GM19043 (cell line): Measurements from ENCODE around the gene GFRA4.

Experiments
- ATAC-seq: cut with Tn5 transposase; IDR thresholded peaks from one replicate; pipeline ENCODE4 v1.9.1; 2021; ENCODE audit warnings: low read depth; ENCODE audit not compliant: unreplicated experiment

Gene GFRA4

DNA sequence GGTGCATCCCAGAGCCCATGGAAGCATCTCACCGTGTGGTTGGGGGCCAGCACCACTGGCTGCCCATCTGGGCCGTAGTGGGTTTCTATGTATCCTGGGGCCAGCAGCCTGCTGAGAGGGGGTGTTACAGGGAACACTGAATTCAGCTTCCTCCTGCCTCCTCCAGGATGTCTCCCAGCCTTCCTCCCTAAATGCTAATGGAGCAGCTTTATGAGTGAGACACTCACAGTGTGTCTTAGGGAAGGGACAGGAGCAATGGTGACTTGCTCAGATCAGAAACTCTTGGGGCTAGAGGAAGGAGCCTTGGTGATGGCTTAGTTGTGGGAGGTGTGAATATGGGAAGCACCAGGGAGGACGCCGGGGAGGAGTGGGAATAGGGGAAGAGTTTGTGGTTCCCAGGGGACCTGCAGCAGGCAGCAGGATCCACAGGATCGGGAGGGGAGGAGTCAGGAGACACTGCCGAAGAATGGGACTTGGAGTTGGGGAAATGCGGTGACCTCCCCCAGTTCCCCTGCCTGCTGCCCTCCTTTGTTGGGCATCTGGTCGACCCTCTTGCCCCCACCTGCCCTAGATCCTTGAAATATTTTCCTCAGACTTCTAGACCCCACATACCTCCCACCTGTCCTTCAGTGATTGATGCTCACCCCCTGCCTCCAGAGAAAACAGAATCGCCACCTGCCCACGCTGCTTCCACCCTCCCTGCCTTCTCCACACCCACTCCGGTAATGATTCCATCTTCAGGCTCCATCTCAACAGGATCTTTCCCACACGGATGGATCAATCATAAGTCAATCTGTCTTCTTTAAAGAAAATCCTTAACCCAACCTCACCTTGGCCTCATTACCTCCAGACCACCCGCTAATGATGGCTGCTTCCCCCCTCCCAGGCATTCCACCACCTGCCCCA lies 12.0 kb upstream of the GFRA4 start:
- ATAC-seq: no peak

DNA sequence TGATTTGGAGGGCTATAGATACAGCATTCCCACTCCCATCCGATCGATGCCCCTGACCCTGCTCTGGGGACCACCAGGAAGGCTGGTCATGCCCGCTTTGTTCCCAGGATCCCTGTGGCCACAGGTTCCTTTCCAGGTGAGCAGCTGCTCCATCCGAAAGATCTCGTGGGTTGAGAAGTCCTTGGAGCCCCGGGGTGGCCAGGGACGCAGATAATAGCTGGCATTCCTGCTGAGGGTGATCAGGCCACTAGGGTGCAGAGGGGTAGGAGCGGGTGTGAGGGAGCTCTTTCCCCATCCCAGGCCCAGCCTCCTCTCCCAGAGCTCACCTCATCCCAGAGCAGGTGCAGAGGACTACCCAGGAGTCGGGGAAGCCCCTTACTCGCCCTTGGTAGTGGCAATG lies 11.2 kb upstream of the GFRA4 start:
- no peak for ATAC-seq

DNA sequence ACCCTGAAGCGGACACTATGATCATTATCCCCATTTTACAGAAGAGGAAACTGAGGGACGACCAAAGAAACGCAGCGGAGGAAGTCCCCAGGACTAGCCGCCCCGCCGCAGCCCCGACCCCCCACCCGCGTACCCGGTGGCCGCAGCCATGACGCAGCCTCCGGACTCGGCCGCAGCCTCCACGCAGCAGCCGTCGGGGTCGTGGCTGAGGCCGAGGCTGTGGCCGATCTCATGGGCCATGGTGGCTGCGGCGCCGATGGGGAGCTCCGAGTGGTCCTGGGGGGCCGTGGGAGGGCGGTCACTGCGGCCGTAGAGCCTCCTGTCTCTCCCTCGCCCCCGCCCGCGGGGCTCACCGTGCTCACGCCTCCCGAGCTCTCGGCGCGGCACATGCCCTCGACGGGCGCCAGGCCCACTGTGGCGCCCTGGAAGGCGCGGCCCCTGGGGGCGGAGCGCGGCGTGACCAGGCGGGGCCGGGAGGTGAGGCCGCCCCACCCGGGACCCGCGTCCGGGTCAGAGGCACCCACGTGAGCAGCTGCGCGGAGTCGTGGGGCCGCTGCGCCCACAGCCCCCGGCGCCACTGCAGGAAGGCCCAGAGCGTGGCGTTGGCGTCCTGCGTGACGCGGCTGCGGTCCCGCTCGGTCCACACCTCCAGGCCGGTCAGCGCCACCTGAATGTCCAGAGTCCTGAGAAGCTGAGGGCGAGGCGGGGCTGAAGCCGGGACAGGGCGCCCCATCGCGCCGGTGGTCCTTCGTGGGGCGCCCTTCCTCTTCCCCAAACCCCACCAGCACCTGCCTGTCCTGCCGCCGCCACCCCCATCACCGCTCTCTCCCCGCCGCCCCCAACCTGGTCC lies 10.2 kb upstream of the GFRA4 start:
- no peak for ATAC-seq

DNA sequence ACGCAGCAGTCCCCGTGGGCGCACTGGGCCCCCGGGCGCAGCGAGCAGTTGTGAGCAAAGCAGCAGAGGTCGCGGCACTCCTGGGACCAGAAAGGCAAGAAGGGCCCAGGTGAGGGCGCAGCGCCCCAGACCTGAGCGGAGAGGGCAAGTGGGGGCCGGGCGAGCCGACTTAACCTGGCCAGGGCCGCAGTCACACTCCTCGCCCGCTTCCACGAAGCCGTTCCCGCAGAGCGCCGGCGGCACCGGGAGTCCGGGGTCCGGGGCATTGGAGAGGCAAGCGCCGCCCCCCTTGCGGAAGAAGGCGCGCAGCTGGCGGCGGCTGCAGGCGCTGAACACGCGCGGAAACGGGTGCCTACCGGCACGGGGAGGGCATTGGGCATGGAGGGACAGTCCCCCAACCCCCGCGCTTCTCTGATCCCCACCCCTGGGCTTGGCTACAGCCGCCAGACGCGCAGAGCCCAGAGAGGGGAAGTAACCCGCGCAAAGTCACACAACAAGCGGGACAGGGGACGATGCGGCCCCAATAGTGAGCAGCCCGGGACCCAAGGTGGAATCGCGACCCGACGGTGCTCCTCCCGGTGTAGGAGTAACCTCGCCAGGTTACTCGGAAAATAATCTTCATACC lies 9.5 kb upstream of the GFRA4 start:
- no peak for ATAC-seq

DNA sequence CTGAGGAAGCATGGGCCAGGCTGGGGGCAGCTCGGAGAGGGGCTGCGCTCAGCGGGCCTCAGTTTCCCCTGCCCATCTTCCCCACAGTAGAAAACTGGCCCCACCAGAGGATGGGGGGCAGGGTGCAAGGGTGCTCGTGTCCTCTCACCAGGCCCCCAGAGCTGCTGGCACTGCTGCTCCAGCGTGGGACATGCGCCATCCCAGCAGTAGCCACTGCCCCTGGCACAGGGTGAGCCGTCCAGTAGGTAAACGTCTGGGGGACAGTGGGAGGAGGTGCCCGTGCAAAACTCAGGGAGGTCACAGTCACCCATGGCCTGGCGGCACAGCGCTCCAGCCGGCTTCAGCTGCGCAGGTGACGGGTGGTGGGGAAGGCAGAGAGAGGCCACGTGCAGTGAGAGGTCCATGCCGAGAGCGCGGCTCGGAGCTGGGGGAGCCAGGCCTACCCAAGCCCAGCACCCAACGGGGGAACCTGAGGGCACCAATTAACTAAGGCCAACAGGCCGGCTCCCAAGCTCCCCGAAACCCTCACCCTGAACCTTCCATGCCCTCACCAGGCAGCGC lies 8.9 kb upstream of the GFRA4 start:
- no peak for ATAC-seq

DNA sequence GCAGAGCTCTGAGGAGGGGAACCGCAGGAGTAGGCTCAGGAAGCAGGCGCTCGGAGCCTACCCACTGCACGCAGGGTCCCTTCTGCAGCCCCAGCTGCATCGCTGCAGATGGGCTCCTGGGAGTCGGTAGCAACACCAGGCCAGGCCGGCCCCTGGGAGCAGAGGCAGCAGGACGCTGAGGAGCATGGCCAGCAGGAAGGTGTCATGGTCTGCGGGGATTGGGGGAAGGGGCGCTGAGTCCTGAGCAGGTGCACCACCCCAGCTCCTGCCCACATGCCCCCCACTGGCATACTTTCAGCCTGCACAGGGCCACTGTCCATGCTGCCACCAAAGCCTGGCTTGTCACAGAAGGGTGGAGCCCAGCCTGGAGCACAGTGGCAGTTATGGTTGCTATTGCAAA lies 7.7 kb upstream of the GFRA4 start:
- ATAC-seq: no peak

DNA sequence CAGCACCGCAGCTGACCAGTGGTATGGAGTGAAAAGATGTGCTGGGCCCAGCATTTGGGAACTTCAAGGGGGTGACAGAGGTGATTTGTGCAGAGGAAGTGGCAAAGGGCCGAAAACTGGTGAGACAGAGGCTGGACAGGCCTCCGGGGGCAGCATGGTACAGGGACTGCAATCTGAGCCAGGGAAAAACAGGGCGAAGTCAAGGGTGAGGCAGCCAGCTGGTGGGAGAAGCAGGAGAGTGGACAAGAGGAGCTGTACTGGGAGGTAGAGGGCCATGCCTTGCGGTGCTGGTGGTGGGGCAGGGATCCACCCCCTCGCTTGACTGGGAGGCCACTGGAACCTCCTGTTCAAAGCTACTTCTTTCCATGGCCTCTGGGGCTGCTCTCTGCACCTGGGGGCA lies 7.3 kb upstream of the GFRA4 start:
- ATAC-seq: no peak

DNA sequence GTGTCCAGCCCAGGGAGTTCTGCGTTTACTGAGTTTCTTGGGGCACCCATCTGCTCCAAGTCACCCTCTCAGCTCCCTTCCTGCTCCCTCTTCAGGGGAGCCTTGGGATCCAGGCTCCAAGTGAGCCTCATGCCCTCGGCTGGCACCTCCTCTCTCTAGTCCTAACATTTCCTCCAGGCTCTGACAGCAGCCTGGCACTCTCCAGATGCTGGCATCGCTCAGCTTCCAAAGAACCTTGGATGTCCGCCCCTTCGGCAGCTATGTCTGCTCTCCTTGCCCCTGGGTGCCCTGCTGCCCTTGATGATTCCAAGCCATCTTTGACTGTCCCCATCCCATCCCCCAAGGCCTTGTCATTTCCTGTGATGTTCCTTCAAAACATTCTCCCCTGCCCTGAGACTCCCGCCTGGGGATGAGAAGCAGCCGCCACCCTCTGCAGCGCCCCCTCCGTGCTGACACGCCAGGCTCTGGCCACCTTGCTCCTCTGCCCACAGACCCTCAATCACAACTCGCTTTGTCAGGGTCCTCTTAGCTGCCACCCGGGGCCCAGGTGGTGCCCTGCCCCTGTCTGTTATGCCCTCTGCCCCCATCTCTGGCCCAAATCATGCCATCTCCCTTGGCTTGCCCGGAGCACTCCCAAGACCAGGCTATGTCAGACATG lies 6.6 kb upstream of the GFRA4 start:
- no peak for ATAC-seq

DNA sequence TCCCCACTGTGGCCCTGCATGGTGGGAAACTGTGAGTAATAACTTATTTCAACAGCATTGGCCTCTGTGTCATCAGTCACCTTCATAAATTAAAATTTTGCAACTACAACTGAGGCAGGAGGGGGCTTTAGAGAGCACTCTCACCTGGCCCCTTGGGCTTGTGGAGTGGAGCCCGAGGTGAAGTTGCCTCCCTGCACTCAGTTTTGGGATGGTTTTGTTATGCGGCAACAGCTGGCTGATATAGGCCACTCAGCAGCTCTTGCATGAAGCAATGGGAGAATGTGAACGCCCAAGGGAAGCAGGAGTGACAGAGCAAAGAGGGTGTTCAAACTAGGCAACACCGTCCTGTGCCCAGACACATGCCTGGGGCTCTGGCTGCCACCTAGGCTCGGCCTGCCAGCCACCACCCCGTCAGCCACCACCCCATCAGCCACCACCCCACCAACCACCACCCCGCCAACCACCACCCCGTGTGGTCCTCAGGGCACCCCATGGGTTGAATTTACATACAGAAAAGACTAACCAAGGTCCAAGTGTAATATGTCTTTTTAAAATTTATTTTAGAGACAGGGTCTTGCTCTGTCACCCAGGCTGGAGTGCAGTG lies 4.3 kb upstream of the GFRA4 start:
- no peak for ATAC-seq

DNA sequence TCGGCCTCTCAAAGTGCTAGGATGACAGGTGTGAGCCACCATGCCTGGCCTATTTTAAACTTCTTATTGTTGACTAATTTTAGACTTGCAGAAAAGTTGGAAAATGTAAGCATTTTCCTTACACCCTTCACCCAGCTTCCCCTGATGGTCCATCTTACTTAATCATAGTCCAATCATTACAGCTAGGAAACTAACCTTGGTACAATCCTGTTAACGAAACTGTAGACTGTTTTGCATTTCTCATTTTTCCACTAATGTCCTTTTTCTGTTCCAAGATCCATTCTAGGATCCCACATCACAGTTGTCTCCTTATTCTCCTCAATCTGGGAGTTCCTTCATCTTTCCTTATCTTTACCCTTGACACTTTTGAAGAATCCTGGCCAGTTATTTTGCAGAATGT lies 659 bp upstream of the GFRA4 start:
- ATAC-seq: no peak

DNA sequence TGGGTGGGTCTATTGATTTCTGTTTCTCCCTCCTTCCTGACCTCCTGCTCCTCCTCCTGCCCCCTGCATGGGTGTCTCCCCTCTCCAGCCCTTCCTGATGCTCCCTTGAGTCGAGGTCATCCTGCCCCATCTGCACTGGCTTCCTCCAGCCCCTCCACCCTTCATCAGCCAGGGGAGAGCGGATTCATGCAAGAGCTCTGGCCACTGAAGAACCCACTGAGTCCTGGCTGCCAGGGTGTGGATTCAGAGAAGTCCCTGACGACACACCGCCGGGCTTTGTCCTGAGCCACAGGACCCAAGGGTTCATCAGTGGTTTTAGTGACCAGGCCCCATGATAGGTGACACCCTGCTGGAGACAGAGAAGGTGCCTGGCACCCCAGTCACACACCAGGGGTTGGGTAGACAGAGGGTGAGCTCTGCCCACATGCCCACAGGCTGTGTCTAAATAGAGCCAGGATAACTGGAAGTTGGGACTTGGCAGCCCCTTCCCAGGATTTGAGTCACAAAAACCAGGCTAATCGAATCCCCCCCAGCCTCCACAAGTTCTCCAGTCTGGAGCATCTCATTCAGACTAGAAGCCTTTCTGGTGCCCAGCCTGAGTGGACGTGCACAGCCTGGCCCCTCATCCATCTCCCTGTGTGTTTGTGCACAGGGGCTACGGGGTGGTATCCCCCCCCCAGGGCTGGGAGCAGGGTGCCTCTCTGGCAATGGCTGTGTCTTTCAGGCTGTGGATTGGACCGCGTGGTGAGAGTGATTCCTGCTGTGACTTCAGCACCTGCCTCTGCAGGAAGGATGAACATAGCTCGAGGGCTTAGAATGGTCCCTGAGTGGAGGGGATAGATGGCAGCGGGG lies 1.2 kb downstream of the GFRA4 start:
- no peak for ATAC-seq

DNA sequence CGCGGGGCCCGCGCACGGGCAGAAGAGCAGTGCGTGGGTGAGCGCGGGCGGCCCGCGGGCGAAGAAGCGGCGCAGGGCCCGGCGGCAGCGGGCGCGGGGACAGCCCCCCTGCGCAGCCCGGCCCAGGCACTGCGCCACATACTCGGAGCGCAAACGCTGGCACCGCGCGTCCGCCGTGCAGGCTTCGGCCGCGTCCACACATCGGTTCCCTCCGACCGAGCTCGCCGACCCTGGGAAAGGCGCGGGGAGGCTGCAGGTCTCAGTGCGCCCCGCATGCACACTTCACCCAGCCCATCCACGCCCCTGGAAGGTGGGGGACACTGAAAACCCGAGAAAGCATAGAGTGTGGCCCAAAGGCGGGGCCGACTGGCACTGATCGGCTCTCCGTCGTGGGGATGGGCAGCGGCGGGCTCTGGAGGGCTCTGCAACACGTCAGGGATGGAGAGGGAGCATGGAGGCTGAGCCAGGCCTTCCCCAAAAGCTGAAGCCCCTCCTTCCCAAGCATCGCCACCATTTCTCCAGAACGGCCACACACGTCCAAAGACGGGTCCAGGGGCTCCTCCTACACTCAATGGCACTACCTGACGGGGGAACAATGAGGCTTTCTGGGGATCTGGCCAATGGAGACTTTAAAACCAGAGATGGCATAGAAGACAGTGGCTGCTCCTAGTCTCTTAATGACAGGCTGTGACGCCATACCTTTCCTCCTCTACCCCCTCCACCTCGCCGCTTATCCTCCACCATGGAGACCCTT lies 2.0 kb downstream of the GFRA4 start:
- ATAC-seq: no peak

DNA sequence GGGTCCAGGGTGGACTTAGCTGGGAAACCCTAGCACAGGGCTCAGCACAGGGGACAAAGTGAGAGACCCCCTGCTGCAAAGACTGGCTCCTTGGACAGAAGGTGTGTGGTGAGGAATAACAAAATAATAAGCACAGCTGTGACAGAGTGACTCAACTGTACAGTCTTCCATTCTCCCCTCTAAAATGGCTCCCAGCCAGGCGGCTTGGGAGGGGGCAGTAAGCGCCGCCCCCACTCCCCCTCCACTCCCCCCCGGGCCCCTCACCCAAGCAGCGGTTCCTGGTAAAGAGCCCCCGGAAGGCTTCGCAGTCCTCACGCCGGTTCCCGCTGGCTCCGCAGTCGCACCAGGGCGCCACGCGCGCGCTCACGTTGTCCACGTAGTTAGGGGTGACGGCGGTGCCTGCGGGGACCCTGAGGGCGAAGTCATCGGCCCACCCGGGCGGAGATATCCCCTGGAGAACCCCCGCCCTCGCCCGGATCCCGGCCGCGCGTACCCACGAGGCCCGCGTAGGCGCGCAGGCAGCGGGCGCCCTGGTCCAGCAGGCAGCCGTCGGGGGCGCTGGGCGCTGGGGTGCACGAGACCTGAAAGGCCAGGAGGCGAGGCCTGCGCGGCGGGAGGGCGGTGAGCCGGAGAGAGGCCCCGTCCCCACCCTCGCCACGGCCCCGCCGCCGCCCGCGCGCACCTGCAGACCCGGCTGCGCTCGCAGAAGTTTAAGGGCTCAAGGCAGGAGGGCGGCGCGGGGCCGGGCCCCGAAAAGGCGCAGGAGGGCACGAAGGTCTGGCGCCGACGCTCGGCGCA lies 2.7 kb downstream of the GFRA4 start:
- no peak for ATAC-seq

DNA sequence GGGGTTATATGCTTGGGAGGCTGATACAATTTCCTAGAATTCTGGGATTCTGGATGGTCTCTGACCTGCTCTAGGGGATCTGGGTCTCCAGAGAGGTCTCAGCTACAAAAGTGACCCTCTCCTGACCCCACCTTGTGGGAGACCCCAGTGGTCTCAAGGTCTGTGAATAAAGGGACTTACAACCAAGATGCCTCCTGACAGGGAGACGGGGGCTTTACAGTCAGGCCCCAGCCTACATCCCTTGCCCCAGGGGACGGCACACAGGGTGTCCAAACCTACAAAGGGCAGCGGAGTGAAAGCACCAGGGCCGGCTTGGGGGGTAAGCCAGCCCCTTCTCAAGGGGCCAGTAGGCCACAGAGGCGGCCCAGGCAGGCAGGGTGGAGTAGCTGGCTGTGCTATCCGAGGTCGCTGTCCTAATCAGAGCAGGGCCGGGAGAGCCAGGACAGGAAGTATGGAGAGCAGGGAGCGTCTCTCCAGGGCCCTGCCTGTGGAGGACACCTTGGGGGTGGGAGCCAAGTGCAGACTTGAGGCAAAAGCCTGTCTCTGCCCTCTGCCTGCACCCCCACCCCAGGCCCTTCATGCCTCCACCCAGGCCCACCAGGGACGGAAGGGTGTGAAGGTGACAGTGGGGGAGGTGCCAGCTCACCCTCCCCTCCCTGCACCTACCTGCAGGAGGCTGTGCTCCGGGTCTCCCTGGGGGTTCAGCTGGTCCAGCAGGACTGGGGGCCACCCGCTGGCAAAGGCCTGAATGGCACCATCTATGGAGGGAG lies 3.5 kb downstream of the GFRA4 start:
- ATAC-seq: no peak

DNA sequence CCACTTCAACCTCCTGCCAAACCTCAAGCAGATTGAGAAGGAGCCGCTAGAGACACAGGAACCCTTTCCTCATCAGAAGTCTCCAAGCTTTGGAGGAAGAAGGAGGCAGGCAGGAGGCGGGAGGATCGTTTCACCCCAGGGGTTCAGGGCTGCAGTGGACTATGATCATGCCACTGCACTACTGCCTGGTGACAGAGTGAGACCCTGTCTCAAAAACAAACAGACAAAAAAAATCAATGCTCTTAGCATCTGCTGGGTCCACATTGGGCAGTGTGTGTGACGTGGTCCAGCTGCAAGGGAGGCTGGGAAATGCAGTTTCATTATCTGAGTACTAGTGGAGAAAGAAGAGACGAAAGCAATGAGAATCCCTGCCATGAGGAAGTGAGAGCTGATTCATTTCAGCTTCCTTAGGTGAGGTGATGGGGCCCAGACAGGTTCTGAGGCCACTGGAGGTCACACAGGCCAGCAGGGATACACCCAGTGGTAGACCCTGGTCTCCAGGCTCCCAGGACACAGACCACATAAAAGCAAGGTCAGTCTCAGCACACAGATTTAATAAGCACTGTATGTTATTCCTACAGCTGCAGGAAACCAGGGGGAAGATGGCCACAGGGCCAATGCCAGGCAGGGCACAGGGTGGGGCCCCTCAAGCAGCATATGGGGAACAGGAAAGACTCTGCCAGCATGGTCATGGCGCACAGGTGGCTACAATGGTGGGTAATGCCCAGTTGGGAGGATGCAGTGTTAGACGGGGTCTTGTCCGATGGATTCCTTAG lies 4.3 kb downstream of the GFRA4 start:
- ATAC-seq: peak; percentile 96

DNA sequence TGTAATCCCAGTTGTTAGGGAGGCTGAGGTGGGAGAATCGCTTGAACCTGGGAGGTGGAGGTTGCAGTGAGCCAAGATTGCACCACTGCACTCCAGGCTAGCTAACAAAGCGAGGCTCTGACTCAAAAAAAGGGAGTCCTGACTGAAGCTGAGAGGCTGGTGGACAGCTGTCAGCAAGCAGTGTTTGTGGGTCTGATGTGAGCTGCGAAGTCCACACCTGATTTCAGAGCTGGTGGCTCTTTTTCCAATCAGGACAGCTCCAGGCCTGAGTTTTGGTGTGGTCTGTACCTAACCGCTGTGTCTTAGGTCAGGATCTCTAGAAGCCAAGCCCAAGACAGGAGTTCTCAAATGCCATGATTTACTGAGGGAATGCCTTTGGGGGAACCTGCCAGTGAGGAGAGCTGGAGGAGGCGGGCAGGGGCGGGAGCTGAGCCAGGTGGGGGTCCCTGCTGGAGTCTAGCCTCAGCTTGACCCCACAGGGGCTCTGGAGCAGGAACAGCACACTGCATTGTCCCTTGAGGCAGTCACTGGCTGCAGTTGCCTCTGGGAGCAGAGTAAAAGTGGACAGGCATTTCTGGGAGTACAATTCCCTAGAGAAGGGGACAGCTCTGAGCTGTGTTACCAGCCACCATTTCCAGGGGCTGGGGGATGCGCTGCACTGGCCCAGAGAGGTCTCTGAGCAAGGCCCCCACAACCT lies 5.0 kb downstream of the GFRA4 start:
- no peak for ATAC-seq
